Adrenal gland (tissue), 5 donors: ENCODE results near the gene MYT1.
"Not testable (repeated sequence)": the region's sequence is repeated elsewhere in the genome, so short reads cannot be mapped to it uniquely, and the experiment has no call there.

Experiments used
- CTCF ChIP-seq, 6 experiments: fragments of 450-650 bp in 4 of 6; fragments of 200-600 bp in 2 of 6; sonication (generic) in 1 of 6; IDR thresholded peaks; 1 replicate in 5 of 6; 2 replicates in 1 of 6; pipeline versions ENCODE4 v1.5.1 to v1.8.0; 2016 to 2021; ENCODE audit warnings: antibody characterized with exemption in 6 of 6, mild to moderate bottlenecking in 2 of 6, moderate library complexity in 1 of 6
- POLR2A ChIP-seq, 2 donors: fragments of 450-650 bp; IDR thresholded peaks; one replicate each; pipeline ENCODE4 v1.6.1; 2017; ENCODE audit warnings: antibody characterized with exemption in 2 of 2, mild to moderate bottlenecking in 2 of 2, moderate library complexity in 1 of 2
- donor health status: DM: no; HTN: no; CAD: no.

- not testable (repeated sequence) for TF ChIP-seq CTCF, POLR2A (IDR thresholded peaks at IDR 0.05)
Observed at GRCh38 chr20:64178925-64179324, 14.7 kb downstream of the MYT1 start.
